ENCODE results near the gene SCNN1A. TPM values are rescaled to one million over a fixed set of nuclear protein-coding genes. Genes with fewer than 3 reads are reported as not detected.

The SCNN1A gene
- total RNA-seq, 1 donor: 0.81 TPM

DNA sequence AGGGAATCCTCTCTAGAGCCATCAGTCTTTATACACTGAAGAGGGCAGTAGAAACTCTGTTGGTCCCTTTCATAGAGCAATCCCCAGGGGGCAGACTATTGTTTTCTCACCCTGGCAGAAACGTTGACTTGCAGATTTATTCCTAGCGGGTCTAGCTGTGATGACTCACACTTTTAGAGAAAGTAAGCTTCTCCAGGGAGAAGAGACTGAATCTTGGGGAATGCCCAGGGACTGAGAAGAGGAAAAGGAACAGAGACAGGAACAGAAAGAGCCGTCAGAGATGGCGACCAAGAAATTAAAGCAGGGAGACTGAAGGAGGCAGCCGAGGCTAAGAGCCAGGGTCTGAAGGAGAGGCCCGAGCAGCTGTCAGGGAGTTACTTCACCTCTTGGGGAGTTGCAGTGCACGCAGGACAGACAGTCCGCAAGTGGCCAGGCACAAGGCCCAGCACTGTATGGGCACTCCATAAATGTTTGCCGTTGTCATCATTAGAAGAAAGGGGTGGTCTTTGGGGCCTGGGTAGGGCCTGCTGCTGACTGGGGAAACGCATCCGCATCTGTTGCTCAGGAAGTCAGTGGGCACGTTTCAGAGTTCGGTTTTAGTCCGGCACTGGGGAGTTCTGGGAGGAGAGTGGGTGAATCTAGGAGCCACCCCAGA, 51.9 kb downstream of the SCNN1A start:
- peak in 2 of 3 donors; percentile 82 to 83 for DNase-seq (ENCODE audit: low read depth in 2 of 3, low spot score in 2 of 3)

DNA sequence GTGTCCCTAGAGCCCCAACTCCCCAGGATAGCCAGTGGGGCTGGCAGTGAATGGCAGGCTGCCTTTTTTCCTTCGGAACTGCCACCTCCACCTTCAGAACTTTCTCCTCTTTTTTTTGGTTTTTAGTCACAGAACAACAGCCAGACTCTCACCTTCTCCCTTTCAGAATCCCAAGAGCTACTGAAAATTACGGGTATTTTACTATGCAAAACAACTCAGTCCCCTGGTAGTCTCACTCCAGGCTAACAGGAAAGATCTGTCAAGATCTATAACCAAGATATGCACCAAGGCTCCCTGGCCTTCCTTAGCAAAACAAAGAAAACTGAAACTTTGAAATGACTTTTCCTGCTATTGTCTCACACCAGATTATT, 52.4 kb downstream of the SCNN1A start:
- no peak for DNase-seq (ENCODE audit: low read depth in 2 of 3, low spot score in 2 of 3)

DNA sequence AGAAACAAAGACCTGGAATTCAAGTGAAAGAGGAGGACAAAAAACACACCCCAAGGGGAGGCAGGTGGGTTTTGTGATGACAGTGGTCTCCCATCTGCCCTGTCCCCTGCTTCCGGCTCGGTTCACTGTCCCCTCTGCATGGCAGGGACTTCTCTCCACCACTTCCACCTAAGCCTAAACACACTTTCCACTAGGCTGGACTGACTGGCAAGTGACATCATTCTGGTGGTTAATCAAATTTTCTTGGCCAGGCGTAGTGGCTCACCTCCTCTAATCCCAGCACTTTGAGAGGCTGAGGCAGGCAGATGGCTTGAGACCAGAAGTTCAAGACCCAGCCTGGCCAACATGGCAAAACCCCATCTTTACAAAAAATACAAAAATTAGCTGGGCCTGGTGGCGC, 53.0 kb downstream of the SCNN1A start:
- DNase-seq (ENCODE audit: low read depth in 2 of 3, low spot score in 2 of 3): no peak

DNA sequence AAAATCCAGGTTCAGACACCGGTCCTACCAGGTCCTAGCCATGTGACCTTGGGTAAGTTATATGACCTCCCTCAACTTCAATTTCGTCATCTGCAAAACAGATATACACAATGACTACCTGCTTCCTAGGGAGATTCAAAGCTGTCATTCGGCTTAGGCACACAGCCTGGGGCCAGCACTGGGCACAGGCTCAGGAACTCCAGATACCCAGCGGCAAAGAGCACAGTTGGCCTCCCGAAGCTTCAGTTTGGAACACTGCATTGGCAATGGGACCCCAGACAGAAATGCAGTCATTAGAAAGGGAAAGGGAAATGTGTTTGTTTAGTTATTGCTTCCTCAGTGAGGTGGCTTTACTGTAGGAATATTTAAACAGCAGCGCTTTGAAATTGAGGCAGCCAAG, 53.5 kb downstream of the SCNN1A start:
- DNase-seq (ENCODE audit: low read depth in 2 of 3, low spot score in 2 of 3): no peak

DNA sequence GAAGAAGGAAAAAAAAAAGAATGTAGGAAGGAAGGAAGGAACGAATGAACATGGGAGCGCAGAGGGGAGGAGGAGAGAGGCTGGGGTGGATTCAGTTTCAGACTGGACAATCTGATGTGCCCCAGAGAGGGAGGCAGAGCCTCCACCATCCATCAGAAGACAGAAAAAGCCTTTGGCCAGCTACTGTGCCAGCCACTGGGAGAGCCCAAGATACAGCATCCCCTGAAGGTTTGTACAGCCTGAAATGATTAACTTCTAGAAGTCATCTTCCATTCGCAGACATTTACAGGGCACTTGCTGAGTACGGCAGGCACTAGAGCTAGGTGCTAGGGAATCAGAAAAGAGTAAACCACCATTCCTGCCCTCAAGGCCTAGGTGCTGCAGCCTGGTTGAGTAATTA, 55.9 kb downstream of the SCNN1A start:
- no peak for DNase-seq (ENCODE audit: low read depth in 2 of 3, low spot score in 2 of 3)

DNA sequence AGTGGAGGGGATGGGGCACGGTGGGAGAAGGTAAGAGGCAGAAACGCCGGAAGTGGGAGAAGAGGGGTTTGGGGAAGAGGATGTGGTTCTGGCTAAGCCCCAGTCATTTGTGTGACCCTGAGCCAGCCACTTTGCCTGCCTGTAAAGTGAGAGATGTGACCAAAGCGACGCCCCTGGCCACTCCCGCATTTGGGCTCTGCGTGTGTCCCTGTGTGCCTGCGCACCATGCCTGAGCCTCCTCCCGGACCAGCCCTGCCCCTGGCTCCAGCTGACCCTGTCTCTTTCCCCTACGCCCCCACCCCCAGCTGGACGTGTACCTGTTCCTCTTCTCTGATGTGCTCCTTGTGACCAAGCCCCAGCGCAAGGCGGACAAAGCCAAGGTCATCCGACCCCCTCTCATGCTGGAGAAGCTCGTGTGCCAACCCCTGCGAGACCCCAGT, 56.9 kb downstream of the SCNN1A start:
- no peak for DNase-seq (ENCODE audit: low read depth in 2 of 3, low spot score in 2 of 3)

DNA sequence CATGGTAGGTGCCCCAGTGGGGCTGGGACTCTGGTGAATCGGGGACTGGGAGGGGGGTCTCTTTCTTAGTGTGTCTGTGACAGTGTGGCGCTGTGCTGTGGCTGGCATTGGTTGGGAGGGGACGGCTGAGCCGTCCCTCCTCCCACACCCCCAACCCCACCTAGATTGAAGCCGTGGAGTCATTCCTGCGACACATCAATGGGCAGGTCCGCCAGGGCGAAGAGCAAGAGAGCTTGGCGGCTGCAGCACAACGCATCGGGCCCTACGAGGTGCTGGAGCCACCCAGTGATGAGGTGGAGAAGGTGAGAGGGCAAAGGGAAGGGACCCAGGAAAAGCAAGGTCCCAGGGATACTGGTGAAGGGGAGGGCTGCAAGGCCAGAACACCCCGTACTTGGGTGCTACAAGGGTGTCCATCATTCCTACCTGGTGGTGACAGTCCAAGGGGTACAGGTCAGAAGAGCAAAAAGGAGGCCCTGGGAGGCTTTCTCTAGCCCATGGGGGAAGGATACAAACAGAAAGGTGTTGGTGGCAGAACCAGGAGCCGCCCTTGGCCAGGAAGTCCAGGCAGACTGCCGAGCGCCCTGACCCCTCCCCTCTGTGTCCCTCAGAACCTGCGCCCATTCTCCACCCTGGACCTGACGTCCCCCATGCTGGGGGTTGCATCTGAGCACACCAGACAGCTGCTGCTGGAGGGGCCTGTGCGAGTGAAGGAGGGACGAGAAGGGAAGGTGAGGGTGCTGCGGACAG, 57.5 kb downstream of the SCNN1A start:
- DNase-seq (ENCODE audit: low read depth in 2 of 3, low spot score in 2 of 3): no peak

DNA sequence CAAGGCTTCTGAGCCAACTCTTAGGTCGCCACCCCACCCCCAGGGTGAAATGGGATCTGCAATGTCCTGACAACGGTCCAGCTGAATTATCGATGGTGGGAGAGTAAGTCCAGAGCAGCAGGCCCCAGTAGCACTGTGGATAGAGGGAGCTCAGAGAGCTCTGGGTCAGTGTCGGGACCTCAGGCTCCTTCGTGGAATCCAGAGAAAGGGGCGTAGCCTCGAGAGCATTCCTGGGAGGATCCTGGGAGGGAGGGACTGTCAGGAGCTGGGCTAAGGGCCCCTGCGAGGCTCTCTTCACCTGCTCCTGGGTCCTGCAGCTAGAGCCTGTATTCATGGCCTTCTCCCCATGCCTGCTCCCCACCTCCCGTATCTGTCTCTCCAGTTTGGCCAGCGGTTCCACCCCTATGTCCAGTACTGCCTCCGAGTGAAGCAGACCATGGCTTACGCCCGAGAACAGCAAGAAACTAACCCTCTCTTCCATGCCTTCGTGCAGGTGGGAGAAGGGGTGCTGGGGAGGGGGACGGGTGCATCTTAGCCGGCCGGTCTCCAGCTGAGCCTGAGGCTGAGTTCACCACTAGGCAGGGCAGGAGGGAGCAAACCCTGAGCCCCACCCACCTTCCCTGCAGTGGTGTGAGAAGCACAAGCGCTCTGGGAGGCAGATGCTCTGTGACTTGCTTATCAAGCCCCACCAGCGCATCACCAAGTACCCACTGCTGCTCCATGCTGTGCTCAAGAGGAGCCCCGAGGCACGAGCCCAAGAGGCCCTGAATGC, 58.3 kb downstream of the SCNN1A start:
- no peak for DNase-seq (ENCODE audit: low read depth in 2 of 3, low spot score in 2 of 3)

DNA sequence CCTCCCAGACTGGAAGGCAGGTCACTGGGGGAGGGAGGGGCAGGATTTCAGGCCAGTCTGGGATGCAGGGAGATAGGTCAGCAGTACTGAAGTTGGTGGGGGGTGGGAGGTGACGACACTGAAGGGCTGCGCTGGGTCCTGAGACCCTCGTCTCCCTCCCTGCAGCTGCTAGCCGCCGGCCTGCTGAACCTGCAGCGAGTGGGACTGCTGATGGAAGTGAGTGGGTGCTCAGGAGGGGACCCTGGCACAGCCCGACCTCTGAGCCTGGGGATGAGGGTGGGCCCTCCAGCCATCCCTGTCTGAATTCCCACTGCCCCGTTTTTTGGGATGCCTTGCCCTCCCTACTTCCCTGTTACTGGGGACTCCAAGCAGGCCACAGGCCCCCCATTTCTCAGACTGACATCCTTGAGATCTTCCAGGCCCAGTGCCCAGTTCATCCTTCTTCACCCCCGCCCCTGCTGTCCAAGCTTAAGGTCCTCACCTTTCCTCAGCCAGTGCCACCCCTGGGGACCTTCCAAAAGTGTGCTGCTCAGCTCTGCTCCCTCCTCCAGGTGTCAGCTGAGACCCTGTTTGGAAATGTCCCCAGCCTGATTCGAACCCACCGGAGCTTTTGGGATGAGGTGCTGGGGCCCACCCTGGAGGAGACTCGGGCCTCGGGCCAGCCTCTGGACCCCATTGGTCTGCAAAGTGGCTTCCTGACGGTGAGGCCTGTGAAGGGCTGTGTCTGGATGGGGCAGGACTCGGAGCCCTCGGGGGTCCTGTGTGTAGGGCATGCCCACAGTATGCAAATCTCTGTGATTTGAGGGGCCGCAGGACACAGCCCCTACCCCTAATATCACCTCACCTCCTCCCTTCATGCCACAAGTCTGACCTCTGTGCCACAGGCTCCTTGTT, 59.4 kb downstream of the SCNN1A start:
- no peak for DNase-seq (ENCODE audit: low read depth in 2 of 3, low spot score in 2 of 3)

DNA sequence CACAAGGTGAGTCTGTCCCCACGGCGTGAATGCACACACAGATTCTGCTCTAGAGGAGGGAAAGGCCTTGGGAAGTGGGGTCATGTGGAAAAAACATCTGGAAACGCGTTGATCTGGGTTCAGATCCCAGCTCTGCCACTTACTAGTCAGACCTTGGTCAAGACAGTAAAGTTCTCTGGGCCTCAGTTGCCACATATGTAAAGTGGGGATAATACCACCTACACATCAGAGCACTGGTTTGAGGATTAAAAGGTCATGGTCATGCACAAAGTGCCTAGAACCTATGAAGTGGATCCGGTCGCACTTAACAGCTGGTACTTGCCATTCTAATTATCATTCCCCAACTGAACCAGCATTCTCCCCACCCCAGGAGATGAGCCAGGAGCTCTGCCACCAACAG, 60.2 kb downstream of the SCNN1A start:
- no peak for DNase-seq (ENCODE audit: low read depth in 2 of 3, low spot score in 2 of 3)

DNA sequence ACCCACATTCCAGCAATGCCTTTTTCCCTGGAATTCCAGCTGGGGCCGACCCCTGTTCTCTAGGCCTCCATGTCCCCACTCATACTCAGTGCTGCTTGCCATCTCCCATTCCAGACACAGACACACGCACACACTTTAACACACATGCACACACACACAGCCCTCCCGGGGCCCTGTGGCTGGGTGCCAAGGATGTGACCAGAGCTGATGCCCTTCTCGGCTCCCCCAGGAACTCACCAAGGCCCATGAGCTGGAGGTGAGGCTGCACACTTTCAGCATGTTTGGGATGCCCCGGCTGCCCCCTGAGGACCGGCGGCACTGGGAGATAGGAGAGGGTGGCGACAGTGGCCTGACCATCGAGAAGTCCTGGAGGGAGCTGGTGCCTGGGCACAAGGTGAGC, 60.6 kb downstream of the SCNN1A start:
- no peak for DNase-seq (ENCODE audit: low read depth in 2 of 3, low spot score in 2 of 3)

DNA sequence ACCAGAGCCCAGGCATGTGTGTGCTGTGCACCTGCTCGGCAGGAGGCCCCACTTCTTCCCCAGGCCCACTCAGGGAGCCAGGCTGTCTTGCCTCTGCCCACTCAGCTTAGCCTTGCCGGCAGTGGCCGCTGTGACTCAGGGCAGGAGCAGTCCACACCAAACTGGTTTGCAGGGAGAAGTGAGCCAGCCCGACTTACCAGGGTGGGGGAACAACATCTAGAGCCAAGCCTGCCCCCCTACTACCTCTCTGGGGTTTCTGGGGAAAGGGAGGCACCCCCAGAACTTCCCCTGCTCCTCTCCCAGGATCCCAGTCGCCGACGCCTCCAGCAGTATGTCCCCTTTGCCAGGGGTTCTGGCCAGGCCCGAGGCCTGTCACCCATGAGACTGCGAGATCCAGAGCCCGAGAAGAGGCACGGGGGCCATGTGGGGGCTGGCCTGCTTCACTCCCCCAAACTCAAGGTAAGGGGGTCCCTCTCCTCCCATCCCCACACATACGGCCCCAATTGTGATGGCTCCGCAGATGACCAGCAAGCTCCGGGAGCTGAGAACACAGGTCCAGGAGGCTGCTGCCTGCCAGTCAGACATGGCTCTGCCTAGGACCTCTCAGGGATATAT, 61.9 kb downstream of the SCNN1A start:
- no peak for DNase-seq (ENCODE audit: low read depth in 2 of 3, low spot score in 2 of 3)

DNA sequence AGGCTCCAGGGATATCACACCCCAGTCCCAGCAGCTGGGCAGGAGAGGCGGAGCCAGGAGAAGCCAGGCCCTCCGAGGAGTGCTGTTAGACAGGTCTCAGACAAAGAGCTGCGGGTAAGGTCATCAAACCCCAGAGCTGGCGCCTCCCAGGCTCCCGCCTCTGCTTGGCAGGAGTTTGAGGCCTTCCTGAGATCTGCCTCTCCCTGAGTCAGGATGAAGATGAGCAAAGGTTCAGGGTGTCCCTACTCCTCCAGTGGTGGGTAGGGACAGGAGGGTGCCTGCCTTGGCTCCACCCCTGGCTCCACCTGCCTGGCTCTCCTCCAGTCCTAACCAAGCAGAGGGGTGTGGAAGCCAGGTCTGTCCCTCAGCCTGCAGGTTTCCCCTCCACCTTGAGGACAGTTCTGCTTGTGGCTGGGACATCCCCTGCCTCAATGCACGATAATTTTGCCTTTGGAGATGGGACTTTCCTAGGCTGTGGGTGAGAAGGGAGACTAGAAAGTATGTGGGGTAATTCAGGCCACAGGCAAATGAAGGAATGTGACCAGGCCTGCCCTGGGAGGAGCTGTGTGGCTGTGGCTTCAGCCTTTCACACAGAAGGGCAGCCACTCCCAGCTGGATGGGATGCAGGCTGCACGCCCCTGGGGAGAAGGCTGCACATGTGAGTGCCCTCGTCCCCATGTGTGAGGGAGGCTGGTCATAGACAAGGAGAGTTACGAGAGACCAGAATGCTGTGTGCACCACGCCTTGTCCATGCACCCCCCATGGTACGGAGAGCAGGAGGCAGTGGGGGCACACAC, 62.6 kb downstream of the SCNN1A start:
- DNase-seq (ENCODE audit: low read depth in 2 of 3, low spot score in 2 of 3): no peak

DNA sequence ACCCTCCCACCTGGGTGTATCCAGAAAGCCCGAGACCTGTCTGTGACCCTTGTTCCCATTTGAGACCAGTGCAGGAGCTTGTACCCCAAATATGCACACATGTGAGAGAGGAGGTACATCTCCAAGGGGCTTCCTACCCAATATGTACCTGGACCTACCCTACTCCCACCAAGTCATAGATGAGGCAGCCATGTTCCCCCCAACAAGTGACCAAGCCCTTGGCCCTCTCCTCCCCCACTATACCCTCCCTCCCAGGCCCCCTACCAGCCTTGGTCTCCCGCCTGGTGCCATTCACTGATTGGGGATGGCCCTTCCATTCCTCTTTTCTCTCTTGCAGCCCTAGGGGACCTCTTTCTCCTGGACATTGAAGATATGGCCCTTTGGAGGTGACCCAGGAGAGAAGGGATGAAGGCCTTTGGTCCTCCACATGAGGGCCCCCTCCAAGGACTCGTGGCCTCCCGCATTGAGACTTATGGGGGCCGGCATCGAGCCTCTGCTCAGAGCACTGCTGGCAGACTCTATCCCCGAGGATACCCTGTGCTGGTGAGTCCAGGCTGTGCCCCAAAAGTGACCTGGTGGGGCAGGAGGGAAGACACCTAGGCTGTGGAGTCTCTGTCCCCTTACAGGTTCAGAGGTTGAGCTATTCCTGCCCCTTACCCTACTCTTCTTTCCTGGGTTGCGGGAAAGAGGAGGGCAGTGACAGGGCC, 63.4 kb downstream of the SCNN1A start:
- no peak for DNase-seq (ENCODE audit: low read depth in 2 of 3, low spot score in 2 of 3)

DNA sequence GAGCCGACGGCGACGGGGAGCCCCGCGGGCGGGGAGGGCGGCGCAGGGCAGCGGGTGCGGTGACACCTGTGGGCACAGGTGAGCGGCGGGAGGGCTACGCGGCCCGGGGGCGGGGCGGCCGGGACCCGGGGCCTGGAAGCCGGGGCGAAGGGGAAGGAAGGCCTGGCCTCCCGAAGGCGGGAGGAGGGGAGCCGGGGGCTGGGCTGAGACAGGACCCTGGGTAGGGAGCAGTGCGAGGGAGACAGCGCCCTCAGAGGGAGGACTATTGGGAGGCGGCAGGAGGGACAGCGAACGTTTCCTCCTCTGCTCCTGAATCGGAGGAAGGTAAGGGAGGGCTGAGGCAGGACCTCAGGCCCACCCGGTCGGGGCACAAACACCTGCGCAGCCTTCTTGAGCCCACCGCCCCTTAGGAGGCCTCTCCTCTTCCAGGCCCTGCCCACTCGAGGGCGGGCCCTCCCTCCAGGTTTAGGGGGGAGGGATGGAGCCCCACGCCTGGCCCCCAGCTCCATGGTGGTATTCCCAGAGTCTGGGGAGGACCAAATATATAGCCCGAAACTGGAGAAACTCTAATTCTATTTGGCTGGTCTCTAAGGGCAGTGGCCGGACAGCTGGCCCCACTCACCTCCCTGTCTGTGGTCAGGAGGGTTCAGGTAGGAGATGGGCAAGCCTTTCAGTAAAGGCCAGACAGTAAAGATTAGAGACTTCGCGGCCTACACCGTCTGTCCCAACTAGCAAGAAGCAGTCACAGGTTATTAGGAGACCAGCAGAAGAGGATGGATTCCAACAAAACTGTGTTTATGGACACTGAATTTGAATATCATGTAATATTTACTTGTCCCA, 64.4 kb downstream of the SCNN1A start:
- no peak for DNase-seq (ENCODE audit: low read depth in 2 of 3, low spot score in 2 of 3)

DNA sequence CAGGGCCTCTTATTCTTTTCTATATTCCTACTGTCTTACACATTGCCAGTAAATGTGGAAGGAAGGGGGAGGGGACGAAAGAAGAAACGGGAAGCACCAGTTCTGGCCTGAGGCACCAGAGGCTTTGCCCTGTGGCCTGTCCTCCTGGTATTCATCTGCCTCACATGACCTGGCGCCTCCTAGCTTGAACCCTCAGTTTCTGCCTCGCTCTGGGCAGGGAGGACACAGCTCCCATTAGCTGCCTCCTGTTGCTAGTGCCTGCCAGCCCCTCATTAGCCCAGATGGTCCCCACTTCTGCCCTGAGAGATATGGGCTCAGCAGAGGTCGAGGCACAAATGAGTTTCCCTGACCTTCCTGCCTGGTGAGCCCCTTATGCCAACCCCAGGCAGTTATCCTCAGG, 67.8 kb downstream of the SCNN1A start:
- no peak for DNase-seq (ENCODE audit: low read depth in 2 of 3, low spot score in 2 of 3)

DNA sequence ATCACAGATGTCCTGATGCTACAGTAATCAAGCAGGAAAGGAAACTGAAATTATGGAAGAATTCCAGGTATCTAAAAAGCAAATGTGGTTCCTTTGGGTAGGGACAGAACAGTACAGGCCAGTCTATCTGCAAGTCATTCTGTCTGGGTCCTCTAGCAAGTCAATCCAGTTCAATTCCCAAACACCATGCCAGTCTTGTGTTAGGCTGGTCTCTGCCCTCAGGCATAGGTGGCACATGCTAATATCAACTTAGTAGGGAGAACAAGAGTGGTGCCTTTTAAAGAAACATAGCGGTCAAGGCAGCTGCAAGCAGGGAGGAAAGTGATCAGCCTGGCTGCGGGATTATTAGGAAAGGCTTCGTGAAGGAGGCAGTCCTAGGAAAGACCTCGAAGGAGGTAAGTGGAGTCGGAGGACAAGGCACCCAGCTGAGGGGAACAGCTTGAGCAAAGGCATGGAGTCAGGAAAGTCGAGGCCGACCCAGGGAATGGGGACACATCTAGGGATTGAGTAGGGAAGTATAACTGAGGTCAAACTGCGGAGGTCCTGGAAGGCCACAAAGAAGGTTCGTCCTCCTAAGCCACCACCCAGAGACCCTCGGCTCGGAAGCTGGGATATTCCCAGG, 68.7 kb downstream of the SCNN1A start:
- no peak for DNase-seq (ENCODE audit: low read depth in 2 of 3, low spot score in 2 of 3)

DNA sequence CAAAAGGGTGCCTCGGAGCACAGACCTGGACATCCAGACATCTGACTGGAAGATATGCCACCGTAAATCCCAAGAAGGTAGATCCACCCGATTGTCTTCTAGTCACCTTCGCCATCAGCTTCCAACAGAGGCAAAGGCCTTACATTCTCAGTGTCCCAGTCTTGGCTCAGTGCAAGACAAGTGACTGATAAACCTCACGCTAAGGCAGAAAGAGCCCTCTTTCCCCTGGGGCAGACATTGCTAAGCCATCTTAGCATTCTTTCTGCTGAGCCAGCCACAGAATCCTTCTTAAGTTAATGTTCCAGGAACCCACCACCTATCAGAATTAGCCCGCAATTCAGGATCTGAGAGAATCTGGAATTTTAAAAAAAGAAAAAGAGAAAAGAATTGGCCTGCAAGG, 69.2 kb downstream of the SCNN1A start:
- no peak for DNase-seq (ENCODE audit: low read depth in 2 of 3, low spot score in 2 of 3)
